ENCODE data around the gene ISG20. TPM values are rescaled to one million over a fixed set of nuclear protein-coding genes. Genes with fewer than 3 reads are reported as not detected.

ISG20 gene
- total RNA-seq, 1 donor from 2014 or later: 3.4 TPM

GRCh38 chr15:88644741-88645140 lies 5.9 kb downstream of the ISG20 start:
- no peak for DNase-seq (ENCODE audit: low spot score in 2 of 2, unreplicated experiment in 2 of 2)
- H3K4me3 Mint-ChIP-seq: no peak overlapping the region
- H3K36me3 Mint-ChIP-seq: no peaks in the 10 kb centered on the region
- no peaks in the 10 kb centered on the region for H3K9me3 Mint-ChIP-seq
- no peak for TF ChIP-seq CTCF (IDR thresholded peaks at IDR 0.05; ENCODE audit: unreplicated experiment)
- peaks cover 12% of the 10 kb centered on the region for H3K4me1 Mint-ChIP-seq
- H3K27ac Mint-ChIP-seq: no peak overlapping the region
- H3K27me3 Mint-ChIP-seq (ENCODE audit: low read depth): no peaks in the 10 kb centered on the region

- H3K4me3 Mint-ChIP-seq: no peak overlapping the region
- peaks cover 12% of the 10 kb centered on the region for H3K4me1 Mint-ChIP-seq
- H3K27ac Mint-ChIP-seq: no peak overlapping the region
- DNase-seq (ENCODE audit: low spot score in 2 of 2, unreplicated experiment in 2 of 2): no peak
- no peaks in the 10 kb centered on the region for H3K36me3 Mint-ChIP-seq
- no peak for TF ChIP-seq CTCF (IDR thresholded peaks at IDR 0.05; ENCODE audit: unreplicated experiment)
- no peaks in the 10 kb centered on the region for H3K27me3 Mint-ChIP-seq (ENCODE audit: low read depth)
- no peaks in the 10 kb centered on the region for H3K9me3 Mint-ChIP-seq
Observed at GRCh38 chr15:88645171-88646087, 6.6 kb downstream of the ISG20 start.

GRCh38 chr15:88646088-88646405 lies 7.2 kb downstream of the ISG20 start:
- H3K9me3 Mint-ChIP-seq: no peaks in the 10 kb centered on the region
- no peaks in the 10 kb centered on the region for H3K36me3 Mint-ChIP-seq
- DNase-seq (ENCODE audit: low spot score in 2 of 2, unreplicated experiment in 2 of 2): no peak

GRCh38 chr15:88646951-88647350 lies 8.1 kb downstream of the ISG20 start:
- Mint-ChIP-seq H3K36me3 (no peaks in the 10 kb centered on the region), H3K4me3 (no peak overlapping the region), H3K9me3 (no peaks in the 10 kb centered on the region), H3K27ac (no peak overlapping the region), H3K27me3 (ENCODE audit: low read depth) (no peaks in the 10 kb centered on the region), H3K4me1 (peaks cover 12% of the 10 kb centered on the region)
- TF ChIP-seq CTCF (IDR thresholded peaks at IDR 0.05; ENCODE audit: unreplicated experiment): no peak
- DNase-seq (ENCODE audit: low spot score in 2 of 2, unreplicated experiment in 2 of 2): peak in 1 of 2 experiments; percentile 26

More at GRCh38 chr15:88646088-88646405, 7.2 kb downstream of the ISG20 start:
- Mint-ChIP-seq H3K4me1 (peaks cover 12% of the 10 kb centered on the region), H3K27ac (no peak overlapping the region), H3K27me3 (ENCODE audit: low read depth) (no peaks in the 10 kb centered on the region), H3K4me3 (no peak overlapping the region)
- TF ChIP-seq CTCF (IDR thresholded peaks at IDR 0.05; ENCODE audit: unreplicated experiment): no peak

GRCh38 chr15:88647351-88648105 lies 8.7 kb downstream of the ISG20 start:
- Mint-ChIP-seq H3K27ac (no peak overlapping the region), H3K36me3 (no peaks in the 10 kb centered on the region), H3K4me1 (peaks cover 12% of the 10 kb centered on the region), H3K4me3 (no peak overlapping the region), H3K9me3 (no peaks in the 10 kb centered on the region), H3K27me3 (ENCODE audit: low read depth) (no peaks in the 10 kb centered on the region)
- TF ChIP-seq CTCF (IDR thresholded peaks at IDR 0.05; ENCODE audit: unreplicated experiment): no peak
- DNase-seq (ENCODE audit: low spot score in 2 of 2, unreplicated experiment in 2 of 2): peak in 1 of 2 experiments; percentile 32

Measured in mesothelial cell of epicardium (in vitro differentiated cells).